Suprapubic skin (tissue), 4 donors: ENCODE data around the gene CADPS2. TPM values are rescaled to one million over a fixed set of nuclear protein-coding genes. Genes with fewer than 3 reads are reported as not detected.

Experiments used
- DNase-seq, 2 donors: peaks; one replicate each; pipeline ENCODE4 v3.0.0-alpha.2; 2019; ENCODE audit warnings: low spot score in 2 of 2
- H3K27ac ChIP-seq: fragments of 200-600 bp; sonication (generic); one replicate; pipeline ENCODE4 v1.5.1; 2019
- H3K27me3 ChIP-seq: fragments of 200-600 bp; sonication (generic); one replicate; pipeline ENCODE4 v1.5.1; 2019
- H3K36me3 ChIP-seq: fragments of 200-600 bp; sonication (generic); one replicate; pipeline ENCODE4 v1.5.1; 2019
- H3K4me1 ChIP-seq: fragments of 200-600 bp; sonication (generic); one replicate; pipeline ENCODE4 v1.5.1; 2019
- H3K4me3 ChIP-seq: fragments of 200-600 bp; sonication (generic); one replicate; pipeline ENCODE4 v1.5.1; 2019; ENCODE audit warnings: mild to moderate bottlenecking
- H3K9me3 ChIP-seq: fragments of 200-600 bp; sonication (generic); one replicate; pipeline ENCODE4 v1.5.1; 2019
- CTCF ChIP-seq, 2 donors: fragments of 200-600 bp in 1 of 2; fragments of 450-650 bp in 1 of 2; sonication (generic) in 1 of 2; IDR thresholded peaks; one replicate each; pipeline ENCODE4 v1.5.1; 2016 to 2019; ENCODE audit warnings: antibody characterized with exemption in 2 of 2, mild to moderate bottlenecking in 1 of 2, moderate library complexity in 1 of 2
- EP300 ChIP-seq: sonication (generic); formaldehyde crosslinking; IDR thresholded peaks from one replicate; pipeline ENCODE4 v1.6.1; 2017; ENCODE audit warnings: antibody characterized with exemption
- POLR2A ChIP-seq, 2 donors: fragments of 450-650 bp; IDR thresholded peaks; one replicate each; pipeline ENCODE4 v1.6.1; 2017; ENCODE audit warnings: antibody characterized with exemption in 2 of 2, mild to moderate bottlenecking in 2 of 2, moderate library complexity in 2 of 2
- POLR2AphosphoS5 ChIP-seq, 3 donors: sonication (generic); formaldehyde crosslinking; IDR thresholded peaks; one replicate each; pipeline ENCODE4 v1.6.1; 2017; ENCODE audit warnings: antibody characterized with exemption in 3 of 3
- WGBS: methylation state at CpG from one replicate; pipeline ENCODE4 v1.1.5; 2018; 5-methylcytosine and 5-hydroxymethylcytosine counted together
- total RNA-seq, 4 donors: library from RNA; depleted of rRNA; stranded (reverse); fragments of >200 nt; gene quantifications; one replicate each; pipeline ENCODE4 v1.1.0, GENCODE V29; 2016

Gene CADPS2
- total RNA-seq, 4 donors from 2014 or later = 3.9 to 9.8 (median 8.1) TPM

- Histone ChIP-seq H3K4me3 (no peak overlapping the region), H3K9me3 (no peaks in the 10 kb centered on the region), H3K4me1 (no peaks in the 10 kb centered on the region), H3K27me3 (no peaks in the 10 kb centered on the region), H3K36me3 (no peaks in the 10 kb centered on the region), H3K27ac (no peak overlapping the region)
- no peak for DNase-seq
- TF ChIP-seq EP300 = no peak
- no peak for TF ChIP-seq POLR2A (IDR thresholded peaks at IDR 0.05)
- no peak for TF ChIP-seq POLR2AphosphoS5 (IDR thresholded peaks at IDR 0.05)
- no peak for TF ChIP-seq CTCF (IDR thresholded peaks at IDR 0.05)
Observed at GRCh38 chr7:122850528-122850927, 35.7 kb downstream of the CADPS2 start.

- DNase-seq = no peak
- Histone ChIP-seq H3K27me3 (no peaks in the 10 kb centered on the region), H3K9me3 (no peaks in the 10 kb centered on the region), H3K27ac (no peak overlapping the region), H3K4me3 (no peak overlapping the region), H3K4me1 (no peaks in the 10 kb centered on the region), H3K36me3 (no peaks in the 10 kb centered on the region)
- no CpG with 5 or more reads among the region's 3 CpGs for WGBS
- no peak for TF ChIP-seq POLR2A (IDR thresholded peaks at IDR 0.05)
Observed at GRCh38 chr7:122849957-122850328, 36.3 kb downstream of the CADPS2 start.

- Histone ChIP-seq H3K27me3 (no peaks in the 10 kb centered on the region), H3K4me1 (no peaks in the 10 kb centered on the region), H3K27ac (no peak overlapping the region), H3K4me3 (no peak overlapping the region), H3K36me3 (no peaks in the 10 kb centered on the region), H3K9me3 (no peaks in the 10 kb centered on the region)
- no peak for DNase-seq
- TF ChIP-seq POLR2AphosphoS5 (IDR thresholded peaks at IDR 0.05) (no peak), POLR2A (IDR thresholded peaks at IDR 0.05) (no peak), CTCF (IDR thresholded peaks at IDR 0.05) (no peak)
- 83% methylated on average over 4 of the region's 4 CpGs for WGBS
Observed at GRCh38 chr7:122849322-122849956, 36.8 kb downstream of the CADPS2 start.

- Histone ChIP-seq H3K27ac (peak overlapping the region; percentile 17), H3K9me3 (no peaks in the 10 kb centered on the region), H3K4me3 (no peak overlapping the region), H3K36me3 (no peaks in the 10 kb centered on the region), H3K27me3 (no peaks in the 10 kb centered on the region), H3K4me1 (no peaks in the 10 kb centered on the region)
- DNase-seq = no peak
- no peak for TF ChIP-seq POLR2AphosphoS5 (IDR thresholded peaks at IDR 0.05)
- no peak for TF ChIP-seq EP300
- no peak for TF ChIP-seq CTCF (IDR thresholded peaks at IDR 0.05)
- TF ChIP-seq POLR2A (IDR thresholded peaks at IDR 0.05) = no peak
- 62% methylated on average over 3 of the region's 3 CpGs for WGBS
Observed at GRCh38 chr7:122847871-122848473, 38.3 kb downstream of the CADPS2 start.

- H3K36me3 ChIP-seq = no peaks in the 10 kb centered on the region
- H3K27ac ChIP-seq = no peak overlapping the region
- H3K9me3 ChIP-seq = no peaks in the 10 kb centered on the region
- no peak overlapping the region for H3K4me3 ChIP-seq
- no peak for TF ChIP-seq POLR2A (IDR thresholded peaks at IDR 0.05)
- TF ChIP-seq POLR2AphosphoS5 (IDR thresholded peaks at IDR 0.05) = no peak
- TF ChIP-seq CTCF (IDR thresholded peaks at IDR 0.05) = no peak
- no peak for TF ChIP-seq EP300
- 79% methylated on average over 2 of the region's 2 CpGs for WGBS
- H3K27me3 ChIP-seq = no peaks in the 10 kb centered on the region
- DNase-seq = no peak
- no peaks in the 10 kb centered on the region for H3K4me1 ChIP-seq
Observed at GRCh38 chr7:122846591-122846990, 39.7 kb downstream of the CADPS2 start.

GRCh38 chr7:122845286-122845685, 41.0 kb downstream of the CADPS2 start:
- no peak overlapping the region for H3K4me3 ChIP-seq
- H3K4me1 ChIP-seq = no peaks in the 10 kb centered on the region
- H3K9me3 ChIP-seq = no peaks in the 10 kb centered on the region
- no peak for TF ChIP-seq POLR2A (IDR thresholded peaks at IDR 0.05)
- TF ChIP-seq CTCF (IDR thresholded peaks at IDR 0.05) = no peak
- TF ChIP-seq EP300 = no peak
- TF ChIP-seq POLR2AphosphoS5 (IDR thresholded peaks at IDR 0.05) = no peak
- H3K27ac ChIP-seq = no peak overlapping the region
- H3K27me3 ChIP-seq = no peaks in the 10 kb centered on the region
- WGBS = 80% methylated on average over 3 of the region's 3 CpGs
- H3K36me3 ChIP-seq = no peaks in the 10 kb centered on the region
- DNase-seq = no peak
